Muscle of arm (tissue), 14 donors: Measurements from ENCODE around the gene LRRIQ3. TPM values are rescaled to one million over a fixed set of nuclear protein-coding genes. Genes with fewer than 3 reads are reported as not detected.
"Not testable (repeated sequence)": the region's sequence is repeated elsewhere in the genome, so short reads cannot be mapped to it uniquely, and the experiment has no call there.

Source experiments
- DNase-seq: peaks from one replicate; pipeline ENCODE4 v3.0.0-alpha.2; 2013
- long read RNA-seq, 11 donors: transcript quantifications; one replicate each; lab custom pipeline, GENCODE V29; 2026
- polyA plus RNA-seq, 12 donors: library from polyadenylated mRNA; unstranded; fragments of 120-200 nt; gene quantifications; one replicate each; pipeline ENCODE4 v1.2.1, GENCODE V29; 2013; ENCODE audit not compliant: insufficient read length in 12 of 12

The LRRIQ3 gene
- 1 to 10 TPM in 2 of 12 donors, under 1 TPM in 8, not detected in 2; 0.24 to 1.2 (median 0.53) TPM for polyA plus RNA-seq
- long read RNA-seq, donor 1 = 0 reads
- long read RNA-seq, donor 2 = 0 reads
- long read RNA-seq, donor 3 = 0 reads
- long read RNA-seq, donor 4 = 0 reads
- long read RNA-seq, donor 5 = 0 reads
- long read RNA-seq, donor 6 = 0 reads
- long read RNA-seq, donor 7 = 0 reads
- long read RNA-seq, donor 8 = 0 reads
- long read RNA-seq, donor 9 = 0 reads
- long read RNA-seq, donor 10 = 0 reads
- long read RNA-seq, donor 11 = 0 reads

DNA sequence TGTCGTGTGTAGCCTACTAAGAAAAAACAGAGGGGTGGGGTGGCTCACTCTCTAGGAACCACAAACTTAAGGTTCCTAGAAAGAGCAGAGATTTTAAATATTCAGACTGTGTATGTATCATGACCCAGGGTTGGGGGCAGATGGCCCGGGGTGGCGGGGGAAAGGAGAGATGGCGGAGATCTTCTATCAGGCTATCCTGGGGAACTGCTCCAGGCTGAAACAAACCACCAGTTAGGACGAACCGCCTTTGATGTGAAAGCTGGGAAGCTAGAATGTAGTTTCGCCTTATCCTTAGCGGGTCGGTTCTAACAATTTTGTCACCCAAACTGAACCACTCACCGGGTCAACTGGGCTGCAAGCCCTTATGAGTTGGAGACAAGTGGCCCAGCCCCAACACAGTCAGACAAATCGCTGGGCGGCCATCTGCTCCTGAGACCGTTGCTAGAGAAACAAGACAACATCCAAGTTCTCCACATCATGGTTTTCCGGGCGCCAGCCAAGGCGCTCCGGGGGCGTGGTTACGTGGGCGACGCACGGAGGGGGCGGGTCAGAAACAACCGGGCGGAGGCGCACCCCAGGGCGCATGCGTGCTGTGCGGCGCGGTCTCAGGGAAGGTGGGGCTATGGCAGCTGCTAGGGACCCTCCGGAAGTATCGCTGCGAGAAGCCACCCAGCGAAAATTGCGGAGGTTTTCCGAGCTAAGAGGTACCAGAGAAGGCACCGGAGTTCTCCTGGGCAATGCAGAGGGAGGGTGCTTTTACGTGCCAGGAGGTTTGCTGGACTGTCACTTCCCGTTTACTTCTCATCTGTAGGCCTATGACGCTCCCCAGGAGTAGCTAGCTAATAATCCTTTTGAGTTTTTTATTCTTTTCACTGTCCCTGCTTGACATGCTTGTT, at the start of gene LRRIQ3, which contains the start of gene FPGT:
LRRIQ3 (minus strand) TSS at position 520 of the 896 bp plus-strand sequence. CDS start 14,492 bp downstream, outside the sequence.
FPGT (plus strand) TSS at position 586 of the 896 bp plus-strand sequence; CDS start at position 623, 37 bp downstream.
- peak; percentile 99 for DNase-seq

DNA sequence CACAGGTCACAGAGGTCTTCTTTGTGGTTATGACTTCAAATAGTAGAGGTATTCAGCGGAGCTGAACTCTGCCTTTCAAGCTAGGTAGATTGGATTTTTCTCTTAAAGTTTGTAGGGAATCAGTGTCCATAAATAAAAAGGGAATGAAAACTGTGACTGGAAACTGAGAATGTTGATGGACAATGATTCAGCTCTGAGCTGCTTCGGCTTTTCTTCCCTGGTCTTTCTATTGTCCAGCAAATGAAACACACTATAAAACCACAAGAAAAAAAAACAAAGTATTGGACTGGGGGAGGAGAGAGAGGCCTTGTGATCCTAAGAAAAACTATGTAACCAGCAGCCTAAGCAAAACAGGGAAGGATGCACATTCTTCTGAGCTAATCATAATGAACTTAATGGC, 48.3 kb upstream of the LRRIQ3 start:
- no peak for DNase-seq

GRCh38 chr1:74245168-74245772, 47.3 kb upstream of the LRRIQ3 start:
- DNase-seq = no peak

GRCh38 chr1:74237787-74238186, 39.8 kb upstream of the LRRIQ3 start:
- no peak for DNase-seq

- no peak for DNase-seq
Observed at GRCh38 chr1:74237035-74237434, 39.1 kb upstream of the LRRIQ3 start.

DNA sequence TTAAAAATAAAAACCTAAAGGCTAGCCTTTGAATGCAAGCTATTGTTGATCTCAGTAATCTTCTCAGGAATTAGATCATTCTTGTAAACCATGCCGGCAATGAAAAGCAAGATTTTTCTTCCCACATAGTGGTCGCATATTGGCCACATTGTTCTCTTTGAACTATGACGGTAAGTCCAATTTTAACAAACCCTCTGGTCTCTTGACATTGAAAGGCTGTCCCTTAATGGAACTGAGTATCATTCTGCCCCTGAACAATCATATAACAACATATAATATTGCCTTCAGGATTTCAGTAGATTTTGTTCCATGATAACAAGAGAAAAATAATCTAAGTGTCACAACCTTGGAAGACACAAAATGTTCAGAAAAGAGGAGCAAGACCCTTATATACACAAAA, 38.5 kb upstream of the LRRIQ3 start:
- no peak for DNase-seq

GRCh38 chr1:74235153-74235552, 37.2 kb upstream of the LRRIQ3 start, which contains the start of gene TNNI3K:
Gene TNNI3K (plus strand): TSS chr1:74235387. CDS start chr1:74235452, 65 bp downstream.
- no peak for DNase-seq

DNA sequence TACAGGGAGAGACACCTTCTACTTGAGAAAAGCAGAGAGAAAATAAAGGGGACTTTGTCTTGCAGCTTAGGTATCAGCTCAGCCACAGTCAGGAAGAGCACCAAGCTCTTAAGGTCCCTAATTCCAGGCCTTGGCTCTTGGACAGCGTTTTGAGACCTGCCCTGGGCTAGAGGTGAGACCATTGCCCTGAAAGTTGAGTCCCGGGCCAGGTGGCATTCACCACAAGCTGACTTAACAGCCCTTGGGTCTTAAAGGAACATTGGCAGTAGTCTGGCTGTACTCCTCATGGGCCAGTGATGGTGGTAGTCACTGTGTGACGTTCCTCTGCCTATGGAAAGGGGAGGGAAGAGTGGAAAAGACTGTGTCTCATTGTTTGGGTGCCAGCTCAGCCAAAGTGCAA, 25.5 kb upstream of the LRRIQ3 start:
- DNase-seq = no peak

DNA sequence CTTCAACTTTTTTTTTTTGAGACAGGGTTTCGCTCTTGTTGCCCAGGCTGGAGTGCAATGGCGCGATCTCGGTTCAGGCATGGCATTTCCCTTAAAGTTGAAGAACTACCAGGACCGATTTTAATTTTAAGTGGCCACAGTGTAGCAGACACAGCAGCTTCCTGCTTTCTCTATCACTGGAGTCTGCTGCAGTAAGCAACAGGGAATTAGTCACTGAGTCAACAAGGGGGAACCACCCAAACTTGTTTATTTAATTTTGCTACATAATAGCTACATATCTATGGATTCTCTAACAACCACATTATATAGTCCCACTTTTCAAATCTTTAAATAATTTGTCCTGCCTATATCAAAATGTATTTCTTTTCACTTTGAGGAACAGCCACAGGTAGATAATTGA, 24.7 kb upstream of the LRRIQ3 start:
- no peak for DNase-seq

- DNase-seq = no peak
Observed at GRCh38 chr1:74215229-74215628, 17.3 kb upstream of the LRRIQ3 start.

- no peak for DNase-seq
Observed at GRCh38 chr1:74205266-74205665, 7.3 kb upstream of the LRRIQ3 start.

DNA sequence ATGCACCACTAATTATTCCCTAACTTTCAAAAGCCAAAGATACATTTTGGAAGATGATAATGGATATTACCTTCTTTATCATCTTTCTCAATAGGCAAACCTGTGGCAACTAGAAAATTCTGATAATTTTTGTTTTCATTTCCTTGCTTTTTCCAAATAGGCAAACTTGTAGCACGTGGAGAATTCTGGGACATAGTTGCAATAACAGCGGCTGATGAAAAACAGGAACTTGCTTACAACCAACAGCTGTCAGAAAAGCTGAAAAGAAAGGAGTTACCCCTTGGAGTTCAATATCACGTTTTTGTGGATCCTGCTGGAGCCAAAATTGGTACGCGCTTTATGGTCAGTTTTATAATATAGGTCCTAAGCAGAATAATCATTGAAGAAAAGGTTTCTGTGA, 1.5 kb upstream of the LRRIQ3 start:
- DNase-seq = no peak

- no peak for DNase-seq
Observed at GRCh38 chr1:74197255-74197654, 721 bp downstream of the LRRIQ3 start.

GRCh38 chr1:74195339-74195738, 2.6 kb downstream of the LRRIQ3 start:
- no peak for DNase-seq

GRCh38 chr1:74193908-74194307, 4.1 kb downstream of the LRRIQ3 start:
- DNase-seq = no peak

- no peak for DNase-seq
Observed at GRCh38 chr1:74180490-74180889, 17.5 kb downstream of the LRRIQ3 start.

DNA sequence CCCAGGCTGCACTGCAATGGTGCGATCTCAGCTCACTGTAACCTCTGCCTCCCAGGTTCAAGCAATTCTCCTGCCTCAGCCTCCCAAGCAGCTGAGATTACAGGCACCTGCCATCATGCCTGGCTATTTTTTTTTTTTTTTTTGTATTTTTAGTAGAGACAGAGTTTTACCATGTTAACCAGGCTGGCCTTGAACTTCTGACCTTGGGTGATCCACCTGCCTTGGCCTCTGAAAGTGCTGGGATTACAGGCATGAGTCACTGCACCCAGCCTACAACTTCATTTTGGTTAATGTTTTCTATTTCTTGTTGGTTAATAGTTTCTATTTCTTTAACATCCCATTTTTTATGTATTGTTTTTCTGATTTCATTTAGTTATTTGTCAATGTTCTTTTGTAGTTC, 23.6 kb downstream of the LRRIQ3 start:
- not testable (repeated sequence) for DNase-seq

GRCh38 chr1:74162333-74162732, 35.6 kb downstream of the LRRIQ3 start:
- no peak for DNase-seq

- no peak for DNase-seq
Observed at GRCh38 chr1:74161497-74161896, 36.5 kb downstream of the LRRIQ3 start.

- DNase-seq = no peak
Observed at GRCh38 chr1:74160046-74160445, 37.9 kb downstream of the LRRIQ3 start.

GRCh38 chr1:74145086-74145485, 52.9 kb downstream of the LRRIQ3 start:
- no peak for DNase-seq

DNA sequence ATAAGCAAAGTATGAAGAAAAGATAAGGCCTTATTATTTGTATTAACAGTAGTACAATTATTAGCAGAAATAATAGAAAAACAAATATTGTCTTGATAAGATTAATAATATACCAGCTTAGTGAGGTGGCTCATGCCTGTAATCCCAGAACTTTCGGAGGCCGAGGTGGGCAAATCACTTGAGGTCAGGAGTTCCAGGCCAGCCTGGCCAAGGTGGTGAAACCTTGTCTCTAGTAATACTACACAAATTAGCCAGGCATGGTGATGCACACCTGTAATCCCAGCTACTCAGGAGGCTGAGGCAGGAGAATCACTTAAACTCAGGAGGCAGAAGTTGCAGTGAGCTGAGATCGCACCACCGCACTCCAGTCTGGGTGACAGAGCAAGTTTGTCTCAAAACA, 80.6 kb downstream of the LRRIQ3 start:
- not testable (repeated sequence) for DNase-seq
